GM19455 (cell line): ENCODE data around the gene NIPBL.
"Not testable (repeated sequence)": the region's sequence is repeated elsewhere in the genome, so short reads cannot be mapped to it uniquely, and the experiment has no call there.

Experiments used
- ATAC-seq: cut with Tn5 transposase; IDR thresholded peaks from one replicate; pipeline ENCODE4 v1.9.1; 2021; ENCODE audit not compliant: unreplicated experiment

The NIPBL gene

DNA sequence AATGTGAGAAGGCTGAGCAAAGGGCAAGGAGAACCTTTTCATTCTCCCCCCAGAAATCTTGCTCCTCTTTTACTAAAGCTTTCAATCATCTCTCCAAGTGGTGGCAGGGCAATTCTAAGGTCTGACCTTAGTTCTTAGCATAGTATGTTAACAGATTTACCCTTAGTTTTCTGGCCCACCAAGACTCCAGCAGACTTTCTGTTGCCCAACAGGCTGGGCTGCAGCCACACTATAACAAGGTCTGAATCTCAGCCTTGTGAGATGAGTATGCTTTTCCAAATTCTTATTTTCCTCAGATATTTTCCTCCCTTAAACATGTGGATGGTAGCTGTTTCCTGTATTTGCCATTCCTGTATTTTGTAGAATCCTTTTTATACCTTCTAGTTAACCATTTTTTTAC is 69.5 kb downstream of the NIPBL start:
- ATAC-seq, result no peak

DNA sequence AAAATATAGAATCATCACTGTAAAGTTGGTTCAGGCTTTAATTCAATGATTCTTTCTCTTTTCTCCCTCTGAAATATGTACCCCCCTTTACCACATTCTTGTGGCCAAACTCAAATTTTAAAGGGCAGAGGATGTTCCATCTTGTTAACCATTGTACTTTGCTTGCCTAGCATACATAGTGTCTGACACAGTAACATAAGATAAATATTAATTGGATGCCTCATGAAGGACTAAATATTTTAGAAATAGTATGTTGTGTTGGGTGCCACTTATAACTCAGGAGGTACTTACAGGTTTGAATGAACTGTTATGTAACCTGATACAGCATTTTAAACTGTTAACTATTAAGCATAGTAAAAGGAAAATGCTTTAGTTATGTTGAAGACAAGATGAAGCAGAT is 71.5 kb downstream of the NIPBL start:
- ATAC-seq, result no peak

DNA sequence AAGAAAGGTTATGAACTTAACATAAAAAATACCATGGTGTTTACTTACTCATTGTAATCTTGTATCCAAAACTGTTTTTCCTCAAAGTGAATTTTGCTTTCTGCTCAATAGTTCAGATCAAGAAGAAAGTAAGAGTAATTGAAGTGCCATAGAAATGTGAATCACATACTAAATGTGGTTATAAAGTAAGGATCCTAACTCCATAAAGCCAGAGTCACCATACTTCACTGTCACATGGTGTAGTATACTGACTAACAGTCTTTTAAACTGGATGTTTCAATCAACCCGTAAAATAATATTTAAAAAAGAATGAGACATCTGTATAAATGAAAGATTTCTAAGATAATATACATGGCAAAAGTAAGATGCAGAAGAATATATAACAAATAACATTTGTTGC is 72.1 kb downstream of the NIPBL start:
- no peak for ATAC-seq

DNA sequence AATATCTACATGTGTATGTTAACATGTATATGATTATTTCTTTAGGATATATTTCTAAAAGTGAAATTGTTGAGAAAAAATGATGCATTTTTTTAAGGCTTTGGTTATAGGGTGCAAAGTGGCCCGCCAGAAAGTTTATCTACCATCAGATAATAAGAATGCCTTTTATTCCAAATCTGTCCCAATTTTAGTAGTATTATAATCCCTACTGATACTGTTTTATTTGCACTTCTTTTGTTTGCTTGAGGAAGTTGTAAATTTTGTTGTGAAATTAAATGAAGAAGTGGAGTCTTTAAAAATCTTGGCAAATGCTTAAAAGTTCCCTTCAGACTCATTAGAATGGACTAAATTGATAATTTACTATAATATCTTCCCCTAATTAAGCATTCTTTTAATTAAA is 73.0 kb downstream of the NIPBL start:
- ATAC-seq, result no peak

DNA sequence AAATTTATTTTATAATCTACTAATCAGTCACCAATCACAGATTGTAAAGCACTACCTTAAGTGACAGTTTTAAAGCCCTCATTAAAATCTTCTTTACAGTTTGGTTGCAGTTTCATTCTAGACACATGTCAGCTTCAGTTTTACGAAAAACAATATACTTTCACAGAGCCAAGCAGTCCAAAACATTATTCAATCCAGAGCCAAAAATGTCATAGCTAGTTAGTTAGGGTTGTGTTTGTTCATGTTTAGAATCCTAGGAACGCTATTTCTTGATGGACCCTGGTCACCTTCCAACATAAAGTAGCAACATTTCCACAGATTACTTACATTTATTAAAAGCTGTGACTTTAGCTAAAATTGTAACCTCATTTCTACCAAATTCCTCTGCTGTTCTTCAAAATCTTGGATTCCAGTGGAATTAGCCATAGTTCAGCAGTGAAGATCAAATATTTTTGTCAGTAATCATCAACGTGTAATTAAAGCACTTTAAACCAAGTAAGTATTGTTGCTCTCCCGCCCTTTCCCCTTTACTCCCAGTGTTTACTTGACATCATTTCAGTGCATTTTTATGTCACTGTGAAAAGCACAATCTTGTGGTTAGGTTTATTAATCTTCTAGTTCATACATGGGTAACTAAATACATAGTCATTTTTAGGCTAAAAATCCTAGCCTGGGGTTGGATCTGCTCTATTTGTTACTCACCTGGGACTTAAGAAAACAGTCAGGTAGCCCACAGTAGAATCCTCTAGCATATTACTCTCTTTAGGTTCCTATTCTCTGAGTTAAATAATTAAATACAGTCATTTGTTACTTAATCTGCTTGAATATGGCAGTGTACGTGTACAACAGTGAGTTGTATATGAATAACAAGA is 74.3 kb downstream of the NIPBL start:
- ATAC-seq, result no peak

DNA sequence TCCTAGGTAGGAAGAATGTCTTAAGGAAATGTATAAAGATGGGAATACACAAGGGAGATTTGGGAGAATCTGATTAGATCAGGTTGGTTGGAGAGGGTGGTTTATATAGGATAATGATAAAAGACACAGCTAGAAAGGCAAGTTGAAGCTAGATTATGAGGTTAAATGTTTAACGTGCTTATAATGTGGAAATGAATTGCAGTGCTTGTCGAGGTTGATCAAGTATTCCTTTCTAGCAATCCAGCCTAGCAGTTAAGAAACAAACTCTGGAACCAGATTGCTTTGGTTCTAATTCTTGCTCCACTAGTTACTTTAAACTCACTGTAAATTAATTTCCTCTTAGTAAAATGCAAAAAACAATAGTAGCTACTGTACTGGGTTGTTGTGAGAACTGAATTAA is 76.5 kb downstream of the NIPBL start:
- ATAC-seq, result no peak

DNA sequence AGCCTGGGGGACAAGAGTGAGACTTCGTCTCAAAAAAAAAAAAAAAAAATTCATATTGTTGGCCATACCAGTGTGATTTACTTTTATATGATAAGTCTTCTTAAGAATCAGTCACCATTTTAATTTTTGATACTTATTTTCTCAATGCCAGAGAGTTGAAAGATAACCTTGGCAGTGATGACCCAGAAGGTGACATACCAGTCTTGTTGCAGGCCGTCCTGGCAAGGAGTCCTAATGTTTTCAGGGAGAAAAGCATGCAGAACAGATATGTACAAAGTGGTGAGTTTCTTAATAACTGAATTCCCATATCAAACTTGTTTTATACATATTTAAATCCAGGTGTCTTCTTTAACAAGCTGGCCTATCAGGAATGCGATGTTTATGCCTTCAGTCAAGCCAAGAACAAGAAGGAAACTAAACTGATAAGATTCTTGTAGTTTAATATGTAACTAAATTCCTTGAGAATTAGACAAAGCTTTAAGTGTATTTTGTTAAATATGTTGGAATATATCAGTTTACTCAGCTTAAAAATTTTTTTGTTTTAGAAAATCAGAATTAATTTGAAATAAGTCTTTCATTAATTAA is 81.5 kb downstream of the NIPBL start:
- no peak for ATAC-seq

DNA sequence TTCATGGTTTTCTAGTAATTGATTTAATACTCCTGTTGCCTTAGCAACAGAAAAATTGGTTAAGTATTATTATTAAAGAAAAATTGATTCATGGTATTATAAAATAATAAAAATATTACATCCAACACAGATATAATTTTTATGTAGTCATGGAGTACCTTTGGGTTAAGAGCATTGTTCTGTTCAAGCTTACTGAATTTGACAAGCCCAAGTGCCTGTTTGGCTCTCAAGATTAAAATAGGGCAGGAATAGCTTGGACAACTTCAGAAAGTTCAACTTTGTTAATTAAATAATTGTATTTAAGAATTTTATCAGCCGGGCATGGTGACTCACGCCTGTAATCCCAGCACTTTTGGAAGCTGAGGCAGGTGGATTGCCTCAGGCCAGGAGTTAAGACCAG is 82.0 kb downstream of the NIPBL start:
- ATAC-seq, result no peak

DNA sequence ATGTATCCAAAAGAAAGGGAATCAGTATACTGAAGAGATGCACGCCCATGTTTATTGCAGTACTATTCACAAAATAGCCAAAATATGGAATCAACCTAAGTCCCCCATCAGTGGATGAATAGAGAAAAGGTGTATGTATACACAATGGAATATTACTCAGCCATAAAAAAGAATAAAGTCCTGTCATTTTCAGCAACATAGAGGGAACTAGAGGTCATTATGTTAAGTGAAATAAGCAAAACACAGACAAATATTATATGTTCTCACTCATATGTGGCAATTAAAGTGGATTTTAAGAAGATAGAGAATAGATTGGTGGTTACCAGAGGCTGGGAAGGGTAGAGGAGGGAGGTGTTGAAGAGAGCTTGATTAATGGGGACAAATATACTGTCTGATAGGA is 88.6 kb downstream of the NIPBL start:
- ATAC-seq, result no peak

DNA sequence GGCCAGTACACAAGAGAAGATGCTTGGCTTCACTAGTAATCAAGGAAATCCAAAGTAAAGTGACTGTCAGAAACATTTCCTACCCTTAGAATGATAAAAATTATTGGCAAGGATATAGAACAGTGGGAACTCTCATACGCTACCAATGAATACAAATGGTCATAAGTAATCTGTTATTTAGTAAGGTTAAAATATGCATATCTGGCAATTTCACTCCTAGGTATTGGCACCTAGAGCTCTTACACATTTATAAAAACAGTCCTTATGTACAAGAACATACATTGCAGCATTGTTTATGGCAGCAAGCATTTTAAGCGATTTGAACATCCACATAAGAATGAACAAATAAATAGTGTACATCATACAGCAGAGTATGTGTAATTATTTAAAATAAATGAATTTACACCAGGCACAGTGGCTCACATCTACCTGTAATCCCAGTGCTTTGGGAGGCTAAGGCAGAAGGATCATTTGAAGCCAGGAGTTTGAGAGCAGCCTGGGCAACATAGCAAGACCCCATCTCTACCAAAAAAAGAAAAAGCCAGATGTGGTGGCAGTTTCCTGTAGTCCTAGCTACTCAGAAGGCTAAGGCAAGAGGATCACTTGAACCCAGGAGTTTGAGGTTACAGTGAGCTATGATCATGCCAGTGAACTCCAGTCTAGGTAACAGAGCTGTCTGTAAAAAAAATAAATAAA is 93.3 kb downstream of the NIPBL start:
- no peak for ATAC-seq

DNA sequence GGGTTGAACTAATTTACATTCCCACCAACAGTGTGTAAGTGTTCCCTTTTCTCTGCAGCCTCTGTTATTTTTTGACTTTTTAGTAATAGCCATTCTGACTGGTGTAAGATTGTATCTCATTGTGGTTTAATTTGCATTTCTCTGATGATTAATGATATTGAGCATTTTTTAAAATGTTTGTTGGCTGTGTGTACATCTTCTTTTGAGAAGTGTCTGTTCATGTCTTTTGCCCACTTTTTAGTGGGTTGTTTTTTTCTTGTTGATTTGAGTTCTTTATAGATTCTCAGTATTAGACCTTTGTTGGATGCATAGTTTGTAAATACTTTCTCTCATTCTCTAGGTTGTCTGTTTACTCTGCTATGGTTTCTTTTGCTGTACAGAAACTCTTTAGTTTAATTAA is 101.6 kb downstream of the NIPBL start:
- no peak for ATAC-seq

DNA sequence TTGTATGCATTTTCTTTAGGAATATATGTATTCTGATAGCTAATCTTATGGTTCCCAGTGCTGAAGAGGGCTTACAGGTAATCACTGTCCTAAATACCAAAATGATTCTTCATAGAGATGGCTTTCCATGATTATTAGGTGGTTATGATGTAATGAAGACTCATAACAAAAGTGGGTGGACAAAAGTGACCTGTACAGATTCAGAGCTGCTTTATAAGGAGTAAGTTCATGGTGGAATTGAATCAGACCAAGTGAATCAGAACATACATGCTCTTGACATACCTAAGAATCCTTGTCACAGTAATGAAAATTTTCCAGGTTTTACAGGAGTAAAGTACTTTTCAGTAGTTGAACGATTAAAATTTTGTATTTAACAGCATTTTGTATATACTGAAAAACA is 105.6 kb downstream of the NIPBL start:
- no peak for ATAC-seq

DNA sequence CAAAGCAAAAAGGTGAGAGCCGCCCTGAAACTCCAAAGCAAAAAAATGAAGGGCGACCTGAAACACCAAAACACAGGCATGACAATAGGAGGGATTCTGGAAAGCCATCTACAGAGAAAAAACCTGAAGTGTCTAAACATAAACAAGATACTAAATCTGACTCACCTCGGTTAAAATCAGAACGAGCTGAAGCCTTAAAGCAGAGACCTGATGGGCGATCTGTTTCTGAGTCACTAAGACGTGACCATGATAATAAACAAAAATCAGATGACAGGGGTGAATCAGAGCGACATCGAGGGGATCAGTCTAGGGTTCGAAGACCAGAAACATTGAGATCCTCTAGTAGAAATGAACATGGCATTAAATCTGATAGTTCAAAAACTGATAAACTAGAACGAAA is 108.8 kb downstream of the NIPBL start:
- no peak for ATAC-seq

DNA sequence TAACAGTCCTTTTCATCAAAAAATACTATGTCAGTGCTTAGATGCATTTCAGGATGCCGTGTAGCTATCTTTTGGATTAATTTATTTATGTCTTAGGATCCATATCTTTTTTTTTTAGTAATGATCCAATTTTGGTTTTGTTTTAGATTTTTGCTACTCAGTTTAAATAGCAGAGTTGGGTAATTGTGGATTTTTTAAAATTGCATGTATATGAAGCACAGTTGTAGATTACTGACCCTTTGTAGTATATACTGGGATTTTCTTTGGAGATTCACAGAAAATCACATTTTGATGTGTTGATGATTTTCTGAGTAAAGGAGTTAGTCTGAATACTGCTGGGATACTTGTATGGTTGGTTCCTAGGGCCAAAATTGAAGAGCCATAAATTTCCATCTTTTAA is 111.8 kb downstream of the NIPBL start:
- no peak for ATAC-seq

DNA sequence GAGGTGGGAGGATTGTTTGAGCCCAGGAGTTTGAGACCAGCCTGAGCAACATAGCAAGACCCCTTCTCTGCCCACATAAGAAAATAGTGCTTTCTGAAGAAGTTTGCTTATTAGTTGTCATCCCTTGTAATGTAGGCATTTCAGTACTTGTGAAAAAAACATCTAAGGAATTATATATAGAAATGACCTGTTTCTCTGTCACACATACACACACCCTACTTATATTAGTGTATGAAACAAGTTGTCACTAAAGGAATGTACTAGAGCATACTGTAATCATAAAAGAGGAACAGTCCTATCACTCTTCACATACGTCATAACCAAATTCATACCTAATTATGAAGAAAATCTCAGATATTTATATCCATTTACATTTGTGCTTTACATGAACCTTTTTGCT is 122.0 kb downstream of the NIPBL start:
- no peak for ATAC-seq

DNA sequence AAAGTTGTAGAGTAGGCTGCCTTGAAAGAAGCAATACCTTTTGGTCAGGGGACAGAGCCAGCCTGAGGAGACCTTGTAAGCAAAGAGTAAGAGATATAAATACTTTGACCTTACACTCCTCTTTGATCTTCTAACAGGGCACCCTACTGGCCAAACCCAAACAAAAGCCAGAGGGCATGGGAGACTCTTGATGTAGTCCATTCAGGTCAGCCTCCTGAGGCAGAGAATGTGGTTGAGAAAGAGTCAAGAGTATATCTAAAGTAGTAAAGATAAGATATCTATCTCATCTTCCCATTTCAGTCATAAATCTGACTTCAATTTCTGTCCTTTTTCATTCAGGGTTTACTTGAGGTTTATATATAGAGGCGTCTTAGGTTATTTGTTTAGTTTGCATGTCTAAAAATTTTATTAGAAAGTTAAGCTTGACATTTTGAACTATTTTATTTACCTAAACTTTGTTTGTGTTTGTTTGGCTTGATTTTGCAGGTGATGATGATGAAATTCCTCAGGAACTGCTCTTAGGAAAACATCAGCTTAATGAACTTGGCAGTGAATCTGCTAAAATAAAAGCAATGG is 125.7 kb downstream of the NIPBL start:
- ATAC-seq, result no peak

DNA sequence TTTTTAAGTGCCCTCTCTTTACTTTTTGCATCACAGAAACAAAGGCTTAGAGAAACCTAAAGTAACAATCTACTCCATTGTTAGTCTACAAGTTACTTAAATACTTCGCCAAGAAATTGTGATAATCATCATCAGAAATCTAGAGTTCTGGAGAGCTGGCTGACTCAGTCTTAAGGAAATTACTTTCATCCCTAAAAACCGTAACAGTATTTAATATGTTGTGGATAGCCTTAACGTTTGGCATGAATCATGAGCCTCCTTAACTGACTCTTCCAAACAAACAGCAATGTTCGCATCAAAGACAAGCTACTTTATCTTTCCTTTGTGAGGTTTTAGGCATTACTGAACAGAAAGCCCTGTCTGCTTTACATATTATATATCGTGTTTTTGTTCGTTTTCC is 128.7 kb downstream of the NIPBL start:
- ATAC-seq, result no peak

DNA sequence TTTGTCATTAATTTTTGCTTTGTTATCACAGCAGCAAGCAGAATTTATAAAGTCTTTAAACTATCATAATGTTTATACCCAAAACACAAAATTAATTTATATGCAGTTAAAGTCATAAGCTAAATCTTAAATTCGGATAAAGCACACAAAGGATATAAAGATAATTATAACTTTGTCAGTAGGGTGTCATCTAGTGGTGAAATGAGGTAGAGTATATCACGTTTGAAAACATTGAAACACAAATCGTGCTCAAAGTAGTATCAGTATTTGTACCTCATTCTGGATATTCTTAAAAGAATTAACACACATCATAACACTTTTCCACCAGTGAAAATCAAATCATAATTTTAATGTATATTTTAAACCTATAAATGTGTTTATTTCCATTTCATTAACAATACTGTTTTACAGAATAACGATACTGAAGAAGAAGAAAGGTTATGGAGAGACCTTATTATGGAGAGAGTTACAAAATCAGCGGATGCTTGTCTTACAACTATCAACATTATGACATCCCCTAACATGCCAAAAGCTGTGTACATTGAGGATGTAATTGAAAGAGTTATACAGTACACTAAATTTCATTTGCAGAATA is 129.5 kb downstream of the NIPBL start:
- no peak for ATAC-seq

DNA sequence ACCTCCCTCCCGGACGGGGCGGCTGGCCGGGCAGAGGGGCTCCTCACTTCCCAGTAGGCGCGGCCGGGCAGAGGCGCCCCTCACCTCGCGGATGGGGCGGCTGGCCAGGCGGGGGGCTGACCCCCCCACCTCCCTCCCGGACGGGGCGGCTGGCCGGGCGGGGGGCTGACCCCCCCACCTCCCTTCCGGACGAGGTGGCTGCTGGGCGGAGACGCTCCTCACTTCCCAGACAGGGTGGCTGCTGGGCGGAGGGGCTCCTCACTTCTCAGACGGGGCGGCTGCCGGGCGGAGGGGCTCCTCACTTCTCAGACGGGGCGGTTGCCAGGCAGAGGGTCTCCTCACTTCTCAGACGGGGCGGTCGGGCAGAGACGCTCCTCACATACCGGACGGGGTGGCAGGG is 136.6 kb downstream of the NIPBL start:
- not testable (repeated sequence) for ATAC-seq

DNA sequence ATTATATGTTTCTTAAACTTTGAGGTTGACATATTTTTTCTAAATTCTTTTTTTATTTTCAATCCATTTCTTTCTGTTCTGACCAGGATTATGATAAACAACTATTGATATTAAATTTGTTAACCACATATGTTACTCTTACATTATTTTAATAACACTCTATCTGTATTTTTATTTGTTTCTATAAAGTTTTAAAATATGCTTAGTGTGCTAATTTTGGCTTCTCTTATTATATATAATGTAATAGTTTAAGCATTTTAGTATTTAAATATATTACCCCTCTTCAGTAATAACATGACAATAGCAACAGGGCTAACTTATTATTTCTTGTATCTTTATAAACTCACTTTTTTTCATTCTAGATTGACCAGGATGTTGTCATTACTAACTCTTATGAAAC is 137.8 kb downstream of the NIPBL start:
- no peak for ATAC-seq
